ENCODE data around the gene CHN2. TPM values are rescaled to one million over a fixed set of nuclear protein-coding genes. Genes with fewer than 3 reads are reported as not detected.

The CHN2 gene
- total and polyA plus RNA-seq, 8 donors = 2.8 to 8.9 (median 4.3) TPM

GRCh38 chr7:29453021-29453420 lies 258.4 kb downstream of the CHN2 start:
- H3K27ac ChIP-seq = no peak overlapping the region
- intact Hi-C loops (cut with DNase I) = no loop called here

GRCh38 chr7:29454464-29454863 lies 259.9 kb downstream of the CHN2 start:
- no peak overlapping the region for H3K4me3 ChIP-seq
- H3K9me3 ChIP-seq = no peaks in the 10 kb centered on the region
- no peak for TF ChIP-seq CTCF (IDR thresholded peaks at IDR 0.05)
- no peak for ATAC-seq
- H3K4me1 ChIP-seq = no peaks in the 10 kb centered on the region
- no peaks in the 10 kb centered on the region for H3K27me3 ChIP-seq
- DNase-seq = no peak
- no peak overlapping the region for H3K27ac ChIP-seq
- intact Hi-C loops (cut with DNase I) = no loop called here
- no peaks in the 10 kb centered on the region for H3K36me3 ChIP-seq

More at GRCh38 chr7:29453021-29453420, 258.4 kb downstream of the CHN2 start:
- no peaks in the 10 kb centered on the region for H3K27me3 ChIP-seq
- no peaks in the 10 kb centered on the region for H3K4me1 ChIP-seq
- no peak for DNase-seq
- TF ChIP-seq CTCF (IDR thresholded peaks at IDR 0.05) = no peak
- H3K9me3 ChIP-seq = no peaks in the 10 kb centered on the region
- no peak overlapping the region for H3K4me3 ChIP-seq
- H3K36me3 ChIP-seq = no peaks in the 10 kb centered on the region
- no peak for ATAC-seq

- intact Hi-C loops (cut with DNase I) = no loop called here
- no peaks in the 10 kb centered on the region for H3K27me3 ChIP-seq
- H3K9me3 ChIP-seq = no peaks in the 10 kb centered on the region
- H3K27ac ChIP-seq = no peak overlapping the region
- no peak for ATAC-seq
- TF ChIP-seq CTCF (IDR thresholded peaks at IDR 0.05) = no peak
- no peak for DNase-seq
- no peaks in the 10 kb centered on the region for H3K36me3 ChIP-seq
- no peak overlapping the region for H3K4me3 ChIP-seq
- no peaks in the 10 kb centered on the region for H3K4me1 ChIP-seq
These were observed 260.4 kb downstream of the CHN2 start for GRCh38 chr7:29454899-29455451.

GRCh38 chr7:29457141-29457561 lies 262.6 kb downstream of the CHN2 start:
- H3K4me3 ChIP-seq = no peak overlapping the region
- ATAC-seq = no peak
- H3K4me1 ChIP-seq = no peaks in the 10 kb centered on the region
- H3K27me3 ChIP-seq = no peaks in the 10 kb centered on the region
- intact Hi-C loops (cut with DNase I) = no loop called here
- no peak for TF ChIP-seq CTCF (IDR thresholded peaks at IDR 0.05)
- no peak overlapping the region for H3K27ac ChIP-seq
- no peaks in the 10 kb centered on the region for H3K9me3 ChIP-seq
- DNase-seq = no peak
- no peaks in the 10 kb centered on the region for H3K36me3 ChIP-seq

- no peaks in the 10 kb centered on the region for H3K9me3 ChIP-seq
- no peaks in the 10 kb centered on the region for H3K36me3 ChIP-seq
- no peak for DNase-seq
- H3K4me1 ChIP-seq = no peaks in the 10 kb centered on the region
- intact Hi-C loops (cut with DNase I) = no loop called here
- no peak overlapping the region for H3K27ac ChIP-seq
- no peak for TF ChIP-seq CTCF (IDR thresholded peaks at IDR 0.05)
- H3K27me3 ChIP-seq = no peaks in the 10 kb centered on the region
- no peak for ATAC-seq
- no peak overlapping the region for H3K4me3 ChIP-seq
These were observed 263.0 kb downstream of the CHN2 start for GRCh38 chr7:29457565-29458011.
